ENCODE results near the gene PRKAG3.

PRKAG3 gene

GRCh38 chr2:218805627-218806026 is 26.0 kb downstream of the PRKAG3 start:
- TF ChIP-seq TCF12 (IDR thresholded peaks at IDR 0.05; ENCODE audit: low read depth) (no peak), MAX (IDR thresholded peaks at IDR 0.05) (no peak)

- TF ChIP-seq NFIC (IDR thresholded peaks at IDR 0.05) (no peak), CEBPB (IDR thresholded peaks at IDR 0.05) (no peak), ZBTB7A (IDR thresholded peaks at IDR 0.05; ENCODE audit: low read depth) (no peak), TAF1 (IDR thresholded peaks at IDR 0.05; ENCODE audit: low read depth) (no peak), USF1 (IDR thresholded peaks at IDR 0.05) (no peak), EP300 (IDR thresholded peaks at IDR 0.05; ENCODE audit: borderline replicate concordance) (no peak), CREB1 (IDR thresholded peaks at IDR 0.05; ENCODE audit: low read depth) (no peak), TEAD4 (IDR thresholded peaks at IDR 0.05) (no peak), RAD21 (IDR thresholded peaks at IDR 0.05; ENCODE audit: low read depth) (no peak), YY1 (IDR thresholded peaks at IDR 0.05; ENCODE audit: low read depth) (no peak), TCF12 (IDR thresholded peaks at IDR 0.05; ENCODE audit: low read depth) (no peak), MAX (IDR thresholded peaks at IDR 0.05) (no peak)
These were observed 26.8 kb downstream of the PRKAG3 start for GRCh38 chr2:218804817-218805216.

DNA sequence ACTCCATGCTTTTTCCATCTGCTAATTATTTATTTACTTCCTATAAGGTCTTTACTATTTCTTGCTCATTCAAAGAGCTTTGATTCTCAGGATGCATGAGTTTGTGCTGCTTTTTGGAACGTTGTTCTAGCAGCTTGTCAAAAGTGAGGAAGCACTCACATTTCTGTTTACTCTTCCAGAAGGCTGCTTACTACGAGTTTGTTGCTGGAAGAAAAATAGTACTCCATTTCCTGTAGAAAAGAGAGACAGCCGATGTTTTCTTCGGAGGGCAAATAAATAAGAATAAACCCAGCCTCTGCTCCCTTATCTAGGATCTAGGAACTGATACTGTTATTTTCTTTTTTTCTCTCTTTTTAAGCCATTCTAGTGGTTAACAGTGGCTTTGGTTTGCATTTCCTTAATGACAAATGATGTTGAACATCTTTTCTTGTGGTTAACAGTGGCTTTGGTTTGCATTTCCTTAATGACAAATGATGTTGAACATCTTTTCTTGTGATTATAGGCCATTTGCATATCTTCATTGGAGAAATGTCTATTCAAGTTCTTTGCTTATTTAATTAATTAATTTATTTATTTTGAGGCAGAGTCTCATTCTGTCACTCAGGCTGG is 29.1 kb downstream of the PRKAG3 start:
- TF ChIP-seq EGR1 (IDR thresholded peaks at IDR 0.05) (no peak), TAF1 (IDR thresholded peaks at IDR 0.05; ENCODE audit: low read depth) (no peak), MAX (IDR thresholded peaks at IDR 0.05) (no peak), EP300 (IDR thresholded peaks at IDR 0.05; ENCODE audit: borderline replicate concordance) (no peak), TCF12 (IDR thresholded peaks at IDR 0.05; ENCODE audit: low read depth) (no peak)

- TF ChIP-seq ZBTB7A (IDR thresholded peaks at IDR 0.05; ENCODE audit: low read depth) = no peak
- no peak for TF ChIP-seq YY1 (IDR thresholded peaks at IDR 0.05; ENCODE audit: low read depth)
- TF ChIP-seq CEBPB (IDR thresholded peaks at IDR 0.05) = no peak
- no peak for TF ChIP-seq RAD21 (IDR thresholded peaks at IDR 0.05; ENCODE audit: low read depth)
These were observed 31.6 kb downstream of the PRKAG3 start for GRCh38 chr2:218799990-218800389.

- no peak for TF ChIP-seq TEAD4 (IDR thresholded peaks at IDR 0.05)
- TF ChIP-seq NFIC (IDR thresholded peaks at IDR 0.05) = no peak
- no peak for TF ChIP-seq CEBPB (IDR thresholded peaks at IDR 0.05)
- no peak for TF ChIP-seq EGR1 (IDR thresholded peaks at IDR 0.05)
- TF ChIP-seq EP300 (IDR thresholded peaks at IDR 0.05; ENCODE audit: borderline replicate concordance) = no peak
- TF ChIP-seq, protein P1, sequence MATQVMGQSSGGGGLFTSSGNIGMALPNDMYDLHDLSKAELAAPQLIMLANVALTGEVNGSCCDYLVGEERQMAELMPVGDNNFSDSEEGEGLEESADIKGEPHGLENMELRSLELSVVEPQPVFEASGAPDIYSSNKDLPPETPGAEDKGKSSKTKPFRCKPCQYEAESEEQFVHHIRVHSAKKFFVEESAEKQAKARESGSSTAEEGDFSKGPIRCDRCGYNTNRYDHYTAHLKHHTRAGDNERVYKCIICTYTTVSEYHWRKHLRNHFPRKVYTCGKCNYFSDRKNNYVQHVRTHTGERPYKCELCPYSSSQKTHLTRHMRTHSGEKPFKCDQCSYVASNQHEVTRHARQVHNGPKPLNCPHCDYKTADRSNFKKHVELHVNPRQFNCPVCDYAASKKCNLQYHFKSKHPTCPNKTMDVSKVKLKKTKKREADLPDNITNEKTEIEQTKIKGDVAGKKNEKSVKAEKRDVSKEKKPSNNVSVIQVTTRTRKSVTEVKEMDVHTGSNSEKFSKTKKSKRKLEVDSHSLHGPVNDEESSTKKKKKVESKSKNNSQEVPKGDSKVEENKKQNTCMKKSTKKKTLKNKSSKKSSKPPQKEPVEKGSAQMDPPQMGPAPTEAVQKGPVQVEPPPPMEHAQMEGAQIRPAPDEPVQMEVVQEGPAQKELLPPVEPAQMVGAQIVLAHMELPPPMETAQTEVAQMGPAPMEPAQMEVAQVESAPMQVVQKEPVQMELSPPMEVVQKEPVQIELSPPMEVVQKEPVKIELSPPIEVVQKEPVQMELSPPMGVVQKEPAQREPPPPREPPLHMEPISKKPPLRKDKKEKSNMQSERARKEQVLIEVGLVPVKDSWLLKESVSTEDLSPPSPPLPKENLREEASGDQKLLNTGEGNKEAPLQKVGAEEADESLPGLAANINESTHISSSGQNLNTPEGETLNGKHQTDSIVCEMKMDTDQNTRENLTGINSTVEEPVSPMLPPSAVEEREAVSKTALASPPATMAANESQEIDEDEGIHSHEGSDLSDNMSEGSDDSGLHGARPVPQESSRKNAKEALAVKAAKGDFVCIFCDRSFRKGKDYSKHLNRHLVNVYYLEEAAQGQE (IDR thresholded peaks at IDR 0.05; ENCODE audit: low read depth) = no peak
These were observed 32.7 kb downstream of the PRKAG3 start for GRCh38 chr2:218798767-218799504.

DNA sequence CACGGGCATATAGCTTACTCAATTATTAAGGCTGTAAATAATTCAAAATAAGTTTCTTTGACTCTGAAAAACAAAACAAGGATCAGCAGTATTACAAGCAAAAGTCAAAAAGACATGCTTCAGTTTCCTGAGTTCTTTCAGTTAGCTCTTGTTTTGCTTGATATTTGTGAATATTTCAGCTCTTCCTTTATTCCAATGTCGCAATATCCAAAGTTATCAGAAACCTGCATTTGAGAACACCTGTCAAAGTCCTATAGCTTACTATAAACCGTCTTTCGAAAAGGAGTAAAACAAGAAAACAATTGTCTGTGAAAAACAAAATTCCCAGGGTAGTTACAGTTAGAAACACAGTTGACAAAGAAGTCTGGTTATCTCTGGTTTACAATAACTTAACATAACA is 34.9 kb downstream of the PRKAG3 start:
- no peak for TF ChIP-seq NFIC (IDR thresholded peaks at IDR 0.05)

DNA sequence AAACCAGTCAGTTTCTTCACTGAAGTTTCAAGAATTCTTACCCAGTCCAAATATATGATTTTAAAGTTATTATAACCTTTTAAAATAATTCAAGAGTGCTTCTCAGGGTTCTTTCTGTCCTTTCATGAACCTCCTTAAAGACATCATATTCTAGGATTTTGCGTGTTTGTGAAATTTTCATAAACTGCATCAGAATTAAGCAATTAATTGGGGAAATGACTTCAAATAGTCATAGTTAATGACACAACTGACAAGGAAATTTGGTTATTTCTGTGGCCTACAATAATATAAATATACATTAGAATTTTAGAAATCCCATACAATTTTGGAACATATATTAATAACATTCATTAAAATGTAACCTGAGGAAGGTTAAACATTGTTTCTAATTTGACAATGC is 39.2 kb downstream of the PRKAG3 start:
- no peak for TF ChIP-seq NFIC (IDR thresholded peaks at IDR 0.05)
- no peak for TF ChIP-seq TAF1 (IDR thresholded peaks at IDR 0.05; ENCODE audit: low read depth)
- no peak for TF ChIP-seq EGR1 (IDR thresholded peaks at IDR 0.05)
- TF ChIP-seq, protein P1 (IDR thresholded peaks at IDR 0.05; ENCODE audit: low read depth) = no peak
- no peak for TF ChIP-seq ZBTB7A (IDR thresholded peaks at IDR 0.05; ENCODE audit: low read depth)
- no peak for TF ChIP-seq YY1 (IDR thresholded peaks at IDR 0.05; ENCODE audit: low read depth)
- TF ChIP-seq MAX (IDR thresholded peaks at IDR 0.05) = no peak
- TF ChIP-seq FOXM1 (IDR thresholded peaks at IDR 0.05; ENCODE audit: borderline replicate concordance, low read depth) = no peak
- no peak for TF ChIP-seq RAD21 (IDR thresholded peaks at IDR 0.05; ENCODE audit: low read depth)
- no peak for TF ChIP-seq EP300 (IDR thresholded peaks at IDR 0.05; ENCODE audit: borderline replicate concordance)
- no peak for TF ChIP-seq CREB1 (IDR thresholded peaks at IDR 0.05; ENCODE audit: low read depth)
- no peak for TF ChIP-seq TEAD4 (IDR thresholded peaks at IDR 0.05)
- TF ChIP-seq CEBPB (IDR thresholded peaks at IDR 0.05) = no peak
- TF ChIP-seq TCF12 (IDR thresholded peaks at IDR 0.05; ENCODE audit: low read depth) = no peak
- TF ChIP-seq USF1 (IDR thresholded peaks at IDR 0.05) = no peak
